Activated B cell treated with CpG ODN at 0.5 μM for 24 hours (primary cell): ENCODE data around the gene RNLS. TPM values are rescaled to one million over a fixed set of nuclear protein-coding genes. Genes with fewer than 3 reads are reported as not detected.
A peak's percentile ranks its signal among the peaks of the same experiment; 100 is the strongest.

ENCODE experiments used
- ATAC-seq: fragments of 200-7000 bp; cut with Tn5 transposase; one replicate; pipeline ENCODE4 v1.10.0; 2021; ENCODE audit warnings: low read depth, mild to moderate bottlenecking, moderate library complexity
- CTCF ChIA-PET: fragments of 350-600 bp; sonication (Branson Sonifier 250); formaldehyde crosslinking; loops from one replicate; lab custom pipeline; 2021; ENCODE audit warnings: antibody characterized with exemption; lab: Charles Lee
- POLR2A ChIA-PET: fragments of 350-600 bp; sonication (Branson Sonifier 250); formaldehyde crosslinking; loops from one replicate; lab custom pipeline; 2021; ENCODE audit warnings: antibody characterized with exemption; lab: Charles Lee
- DNase-seq: peaks from one replicate; pipeline ENCODE4 v3.0.0; 2022
- H3K27ac Mint-ChIP-seq: one replicate; pipeline ENCODE4 v1.8.0; 2020; ENCODE audit warnings: mixed read lengths
- H3K27me3 Mint-ChIP-seq: one replicate; pipeline ENCODE4 v1.8.0; 2021; ENCODE audit warnings: mixed read lengths
- H3K36me3 Mint-ChIP-seq: one replicate; pipeline ENCODE4 v1.8.0; 2021; ENCODE audit warnings: low read depth, mixed read lengths
- H3K4me1 Mint-ChIP-seq: one replicate; pipeline ENCODE4 v1.8.0; 2021; ENCODE audit warnings: mixed read lengths
- H3K4me3 Mint-ChIP-seq: one replicate; pipeline ENCODE4 v1.8.0; 2020; ENCODE audit warnings: mild to moderate bottlenecking, mixed read lengths
- H3K9me3 Mint-ChIP-seq: one replicate; pipeline ENCODE4 v1.8.0; 2020; ENCODE audit warnings: mixed read lengths
- CTCF ChIP-seq: fragments of 200-600 bp; IDR thresholded peaks from one replicate; pipeline ENCODE4 v1.8.0; 2022; ENCODE audit warnings: antibody characterized with exemption, mild to moderate bottlenecking
- intact Hi-C: fragments of 100-400 bp; cut with micrococcal nuclease; formaldehyde crosslinking; loops from one replicate; pipeline ENCODE4 v1.15.1; 2024
- total RNA-seq: library from RNA; stranded (reverse); gene quantifications from 2 replicates; pipeline ENCODE4 v1.2.3, GENCODE V29; 2022

The RNLS gene
- total RNA-seq, 1 donor from 2014 or later: 5.7 TPM

- peak overlapping the region; percentile 95 for H3K27ac Mint-ChIP-seq
- no peaks in the 10 kb centered on the region for H3K27me3 Mint-ChIP-seq
- ChIA-PET POLR2A (interaction anchor here (0.6 to 3.7 kb wide), 9 partner anchors 14 to 1614 kb away, joined by 3 to 38 read pairs (median 3); partner anchors contain the start of genes ATAD1, KLLN and PTEN), CTCF (interaction anchor here (0.8 to 3.5 kb wide), 14 partner anchors 10 to 786 kb away, joined by 3 to 16 read pairs (median 6); no protein-coding TSS in a partner anchor)
- DNase-seq (no peak), ATAC-seq (no peak)
- peaks cover 3% of the 10 kb centered on the region for H3K36me3 Mint-ChIP-seq
- H3K4me1 Mint-ChIP-seq: peaks cover 17% of the 10 kb centered on the region
- H3K9me3 Mint-ChIP-seq: no peaks in the 10 kb centered on the region
- no peak for TF ChIP-seq CTCF
- intact Hi-C loops: loop anchor here (5.0 kb wide), 1 partner anchor 229 kb away; no protein-coding TSS in a partner anchor
- peak overlapping the region; percentile 92 for H3K4me3 Mint-ChIP-seq
These were observed 453 bp upstream of the RNLS start for GRCh38 chr10:88583584-88583957.

GRCh38 chr10:88582411-88582805 lies 710 bp downstream of the RNLS start:
- Mint-ChIP-seq H3K27me3 (no peaks in the 10 kb centered on the region), H3K27ac (peak overlapping the region; percentile 95), H3K36me3 (peaks cover 3% of the 10 kb centered on the region), H3K4me1 (peaks cover 17% of the 10 kb centered on the region), H3K9me3 (no peaks in the 10 kb centered on the region), H3K4me3 (peak overlapping the region; percentile 92)
- intact Hi-C loops: loop anchor here (1.0 to 5.0 kb wide), 2 partner anchors 16 to 230 kb away; no protein-coding TSS in a partner anchor
- ChIA-PET CTCF (interaction anchor here (1.0 to 3.5 kb wide), 12 partner anchors 9 to 228 kb away, joined by 3 to 16 read pairs (median 7); partner anchors contain the start of gene LIPN), POLR2A (interaction anchor here (0.6 to 3.7 kb wide), 9 partner anchors 8 to 1613 kb away, joined by 3 to 38 read pairs (median 3); partner anchors contain the start of genes ATAD1, KLLN, MINPP1 and PTEN)
- no peak for TF ChIP-seq CTCF
- ATAC-seq (no peak), DNase-seq (no peak)

- ChIA-PET POLR2A (interaction anchor here (0.9 to 1.0 kb wide), 2 partner anchors 18 to 703 kb away, joined by 3 read pairs; partner anchors contain the start of gene RNLS), CTCF (interaction anchor here (0.9 to 3.3 kb wide), 9 partner anchors 9 to 712 kb away, joined by 3 to 16 read pairs (median 4); partner anchors contain the start of gene RNLS)
- no peaks in the 10 kb centered on the region for H3K27me3 Mint-ChIP-seq
- TF ChIP-seq CTCF: no peak
- H3K27ac Mint-ChIP-seq: no peak overlapping the region
- intact Hi-C loops: loop anchor here (1.0 to 10.0 kb wide), 3 partner anchors 245 to 650 kb away; no protein-coding TSS in a partner anchor
- DNase-seq (no peak), ATAC-seq (peak; percentile 28)
- H3K4me3 Mint-ChIP-seq: no peak overlapping the region
- H3K9me3 Mint-ChIP-seq: no peaks in the 10 kb centered on the region
- H3K4me1 Mint-ChIP-seq: peaks cover 4% of the 10 kb centered on the region
- H3K36me3 Mint-ChIP-seq: no peaks in the 10 kb centered on the region
These were observed 18.0 kb downstream of the RNLS start for GRCh38 chr10:88565072-88565471.

GRCh38 chr10:88562152-88562551 lies 21.0 kb downstream of the RNLS start:
- H3K27ac Mint-ChIP-seq: no peak overlapping the region
- intact Hi-C loops: loop anchor here (10.0 kb wide), 1 partner anchor 653 kb away; no protein-coding TSS in a partner anchor
- no peaks in the 10 kb centered on the region for H3K36me3 Mint-ChIP-seq
- ChIA-PET CTCF (no interaction called here), POLR2A (no interaction called here)
- peaks cover 4% of the 10 kb centered on the region for H3K4me1 Mint-ChIP-seq
- no peaks in the 10 kb centered on the region for H3K9me3 Mint-ChIP-seq
- DNase-seq (no peak), ATAC-seq (no peak)
- no peaks in the 10 kb centered on the region for H3K27me3 Mint-ChIP-seq
- H3K4me3 Mint-ChIP-seq: no peak overlapping the region
- TF ChIP-seq CTCF: no peak

- Mint-ChIP-seq H3K9me3 (no peaks in the 10 kb centered on the region), H3K4me3 (no peak overlapping the region), H3K4me1 (no peaks in the 10 kb centered on the region), H3K27me3 (no peaks in the 10 kb centered on the region), H3K27ac (no peak overlapping the region), H3K36me3 (no peaks in the 10 kb centered on the region)
- ChIA-PET POLR2A (no interaction called here), CTCF (no interaction called here)
- DNase-seq: no peak
- intact Hi-C loops: loop anchor here (10.0 kb wide), 2 partner anchors 343 to 603 kb away; no protein-coding TSS in a partner anchor
- ATAC-seq: no peak
- TF ChIP-seq CTCF: no peak
These were observed 25.5 kb downstream of the RNLS start for GRCh38 chr10:88557658-88558057.
